H1 (cell line): ENCODE results near the gene BEST1. TPM values are rescaled to one million over a fixed set of nuclear protein-coding genes. Genes with fewer than 3 reads are reported as not detected.
A peak's percentile ranks its signal among the peaks of the same experiment; 100 is the strongest.

Source experiments
- CTCF ChIA-PET: fragments of 300-600 bp; sonication (Branson Sonifier 250); formaldehyde crosslinking; loops from one replicate; lab custom pipeline; 2021; ENCODE audit not compliant: partially characterized antibody; lab: Charles Lee
- POLR2A ChIA-PET: fragments of 300-600 bp; sonication (Branson Sonifier 250); formaldehyde crosslinking; loops from one replicate; lab custom pipeline; 2021; ENCODE audit warnings: inconsistent platforms; ENCODE audit not compliant: partially characterized antibody; lab: Charles Lee
- DNase-seq, 2 experiments: peaks; one replicate each; pipeline versions ENCODE4 v3.0.0 to v3.0.0-alpha.2; 2010 to 2022; ENCODE audit warnings: low spot score in 2 of 2, low read depth in 1 of 2, mixed read lengths in 1 of 2
- FAIRE-seq: peaks from 2 replicates; lab custom pipeline; 2011; peaks lifted over from hg19 to GRCh38; lab: Jason Lieb, UNC
- H2AFZ ChIP-seq: 2 replicates; pipeline ENCODE4 v1.8.1; 2012; ENCODE audit warnings: low read length, inconsistent platforms
- H2AK5ac ChIP-seq: 2 replicates; pipeline ENCODE4 v1.6.1; 2013; ENCODE audit warnings: low read depth, low read length
- H2BK120ac ChIP-seq: replicated peaks from 2 replicates; pipeline ENCODE3; 2013; ENCODE audit warnings: low read depth, low read length, inconsistent platforms
- H2BK12ac ChIP-seq: 2 replicates; pipeline ENCODE4 v1.6.1; 2013; ENCODE audit warnings: low read depth, low read length
- H2BK15ac ChIP-seq: 2 replicates; pipeline ENCODE4 v1.6.1; 2013; ENCODE audit warnings: low read length
- H2BK20ac ChIP-seq: 2 replicates; pipeline ENCODE4 v1.6.1; 2013; ENCODE audit warnings: low read length
- H2BK5ac ChIP-seq: 2 replicates; pipeline ENCODE4 v1.6.1; 2013; ENCODE audit warnings: low read depth, low read length
- H3K14ac ChIP-seq: 2 replicates; pipeline ENCODE4 v1.6.1; 2013; ENCODE audit warnings: inconsistent platforms; ENCODE audit not compliant: insufficient read length
- H3K18ac ChIP-seq: 2 replicates; pipeline ENCODE4 v1.6.1; 2013; ENCODE audit warnings: low read length; ENCODE audit errors: extremely low read depth
- H3K23ac ChIP-seq: 2 replicates; pipeline ENCODE4 v1.6.1; 2013; ENCODE audit warnings: inconsistent platforms; ENCODE audit not compliant: insufficient read length
- H3K23me2 ChIP-seq: 2 replicates; pipeline ENCODE4 v1.6.1; 2013; ENCODE audit warnings: low read depth, low read length
- H3K27ac ChIP-seq: 2 replicates; pipeline ENCODE4 v1.6.1; 2011; ENCODE audit warnings: low read depth, low read length, inconsistent platforms
- H3K27me3 ChIP-seq, 4 experiments: replicated peaks in 1 of 4; 1 replicate in 1 of 4; 2 replicates in 3 of 4; pipeline versions ENCODE4 v1.6.1 to v1.8.1; 2011 to 2013; ENCODE audit warnings: low read length in 3 of 4, mild to moderate bottlenecking in 3 of 4, inconsistent platforms in 2 of 4, mixed read lengths in 2 of 4, moderate library complexity in 1 of 4; ENCODE audit not compliant: control insufficient read depth in 3 of 4, insufficient read depth in 3 of 4; ENCODE audit errors: extremely low read depth in 1 of 4
- H3K36me3 ChIP-seq, 4 experiments: 2 replicates each; pipeline versions ENCODE4 v1.6.1 to v1.8.1; 2011 to 2013; ENCODE audit warnings: mild to moderate bottlenecking in 4 of 4, low read length in 3 of 4, moderate library complexity in 2 of 4, control low read depth in 1 of 4, inconsistent platforms in 1 of 4; ENCODE audit not compliant: insufficient read depth in 4 of 4, control insufficient read depth in 2 of 4
- H3K4ac ChIP-seq: replicated peaks from 2 replicates; pipeline ENCODE3; 2013; ENCODE audit warnings: low read length, low read depth, mixed read lengths, inconsistent platforms; ENCODE audit not compliant: insufficient read length
- H3K4me1 ChIP-seq, 4 experiments: replicated peaks in 1 of 4; 1 replicate in 1 of 4; 2 replicates in 3 of 4; pipeline versions ENCODE4 v1.6.1 to v1.8.1; 2011 to 2013; ENCODE audit warnings: low read length in 3 of 4, inconsistent platforms in 2 of 4, mixed read lengths in 1 of 4; ENCODE audit not compliant: insufficient read depth in 4 of 4, control insufficient read depth in 3 of 4
- H3K4me2 ChIP-seq, 2 experiments: 2 replicates each; pipeline versions ENCODE4 v1.6.1 to v1.8.1; 2011 to 2013; ENCODE audit warnings: low read depth in 2 of 2, low read length in 2 of 2, control low read depth in 1 of 2, inconsistent platforms in 1 of 2, mild to moderate bottlenecking in 1 of 2; ENCODE audit not compliant: insufficient read depth in 1 of 2
- H3K4me3 ChIP-seq, 4 experiments: fragments of 200-600, 300-600 bp in 1 of 4; sonication (generic), shearing (Covaris generic), sonication (Bioruptor Twin) in 1 of 4; 2 replicates each; pipeline versions ENCODE4 v1.5.1 to v1.8.1; 2011 to 2016; ENCODE audit warnings: low read length in 4 of 4, low read depth in 3 of 4, control low read depth in 2 of 4, inconsistent platforms in 2 of 4, mild to moderate bottlenecking in 2 of 4, mixed read lengths in 1 of 4, moderate library complexity in 1 of 4; ENCODE audit not compliant: insufficient read depth in 2 of 4; ENCODE audit errors: extremely low read depth in 1 of 4
- H3K56ac ChIP-seq: replicated peaks from 2 replicates; pipeline ENCODE3; 2013; ENCODE audit warnings: low read depth, mild to moderate bottlenecking, mixed read lengths, low read length, inconsistent platforms; ENCODE audit not compliant: insufficient read length
- H3K79me1 ChIP-seq: 2 replicates; pipeline ENCODE4 v1.6.1; 2013; ENCODE audit warnings: low read depth, low read length, control low read depth
- H3K79me2 ChIP-seq, 2 experiments: 2 replicates each; pipeline versions ENCODE4 v1.6.1 to v1.8.1; 2012 to 2013; ENCODE audit warnings: low read length in 2 of 2, mild to moderate bottlenecking in 2 of 2, inconsistent platforms in 1 of 2; ENCODE audit not compliant: insufficient read depth in 2 of 2, control insufficient read depth in 1 of 2
- H3K9ac ChIP-seq, 4 experiments: replicated peaks in 1 of 4; 1 replicate in 1 of 4; 2 replicates in 3 of 4; pipeline versions ENCODE4 v1.6.1 to v1.8.1; 2011 to 2013; ENCODE audit warnings: low read depth in 3 of 4, low read length in 3 of 4, control low read depth in 2 of 4, mild to moderate bottlenecking in 2 of 4, moderate library complexity in 2 of 4, inconsistent platforms in 1 of 4; ENCODE audit errors: extremely low read depth in 1 of 4
- H3K9me3 ChIP-seq, 2 experiments: 2 replicates each; pipeline versions ENCODE4 v1.6.1 to v1.8.1; 2012 to 2013; ENCODE audit warnings: mild to moderate bottlenecking in 2 of 2, moderate library complexity in 2 of 2, control low read depth in 1 of 2, inconsistent platforms in 1 of 2, low read depth in 1 of 2, low read length in 1 of 2, mixed read lengths in 1 of 2; ENCODE audit not compliant: insufficient read depth in 2 of 2
- H4K20me1 ChIP-seq, 2 experiments: replicated peaks in 1 of 2; 2 replicates each; pipeline versions ENCODE3 to v1.8.1; 2011 to 2013; ENCODE audit warnings: inconsistent platforms in 2 of 2, low read length in 2 of 2, mild to moderate bottlenecking in 1 of 2; ENCODE audit not compliant: insufficient read depth in 2 of 2, control insufficient read depth in 1 of 2
- H4K5ac ChIP-seq: 2 replicates; pipeline ENCODE4 v1.6.1; 2013; ENCODE audit warnings: low read length, low read depth, mixed read lengths, inconsistent platforms; ENCODE audit not compliant: insufficient read length
- H4K8ac ChIP-seq: 2 replicates; pipeline ENCODE4 v1.8.0; 2013; ENCODE audit warnings: mild to moderate bottlenecking, moderate library complexity, low read length, inconsistent platforms; ENCODE audit not compliant: insufficient read depth; ENCODE audit errors: extremely low read depth
- H4K91ac ChIP-seq: replicated peaks from 2 replicates; pipeline ENCODE3; 2013; ENCODE audit warnings: low read length, mixed read lengths, inconsistent platforms; ENCODE audit not compliant: insufficient read length
- ATF2 ChIP-seq: IDR thresholded peaks from 2 replicates; pipeline ENCODE4 v1.6.1; 2012; ENCODE audit warnings: low read length, inconsistent platforms
- POLR2A ChIP-seq, 2 experiments: IDR thresholded peaks; 1 replicate in 1 of 2; 2 replicates in 1 of 2; pipeline ENCODE4 v1.6.1; 2011; ENCODE audit warnings: low read depth in 2 of 2, low read length in 2 of 2, mild to moderate bottlenecking in 2 of 2; ENCODE audit errors: control extremely low read depth in 1 of 2
- TAF7 ChIP-seq: optimal IDR thresholded peaks from 2 replicates; pipeline ENCODE3; 2011; ENCODE audit warnings: low read depth, mild to moderate bottlenecking, inconsistent platforms, low read length, moderate library complexity, borderline replicate concordance
- TEAD4 ChIP-seq: IDR thresholded peaks from 2 replicates; pipeline ENCODE4 v1.6.1; 2012; ENCODE audit warnings: low read depth, low read length, inconsistent platforms, mixed read lengths
- WGBS, 2 experiments: shearing (Covaris generic) in 1 of 2; methylation state at CpG; one replicate each; pipeline versions ENCODE4 v1.1.6 to v1.1.7; 2013 to 2015; ENCODE audit warnings: low lambda C conversion rate in 2 of 2, mixed read lengths in 2 of 2, inconsistent platforms in 1 of 2, low coverage in 1 of 2, missing lambda C conversion rate in 1 of 2; ENCODE audit not compliant: insufficient replicate concordance in 2 of 2, insufficient coverage in 1 of 2, insufficient read length in 1 of 2; ENCODE audit errors: extremely low coverage in 1 of 2, missing lambda C conversion rate in 1 of 2; 5-methylcytosine and 5-hydroxymethylcytosine counted together
- polyA plus RNA-seq, 7 experiments: library from polyadenylated mRNA; depleted of rRNA in 3 of 7; stranded (reverse) in 5 of 7; unstranded in 2 of 7; fragments of >200 nt in 5 of 7; fragments of 200-250 nt in 2 of 7; gene quantifications; 1 replicate in 5 of 7; 2 replicates in 1 of 7; 4 replicates in 1 of 7; pipeline versions ENCODE4 v1.2.1 to v1.2.3, GENCODE V29; 2011 to 2013; ENCODE audit warnings: missing spikeins in 2 of 7, mixed read lengths in 2 of 7
- total RNA-seq: library from RNA; stranded (reverse); fragmentation: NEBNext Ultra II Directional; extraction: Animal tissue kit (Norgen Biotek cat#: 25700); gene quantifications from 2 replicates; pipeline ENCODE4 v1.2.1, GENCODE V29; 2021

Gene BEST1
- total and polyA plus RNA-seq, 2 of the 8 experiments (the other 6 are each of a cell fraction or from before 2014, with no cell fraction given) = 0.22 to 0.62 TPM

DNA sequence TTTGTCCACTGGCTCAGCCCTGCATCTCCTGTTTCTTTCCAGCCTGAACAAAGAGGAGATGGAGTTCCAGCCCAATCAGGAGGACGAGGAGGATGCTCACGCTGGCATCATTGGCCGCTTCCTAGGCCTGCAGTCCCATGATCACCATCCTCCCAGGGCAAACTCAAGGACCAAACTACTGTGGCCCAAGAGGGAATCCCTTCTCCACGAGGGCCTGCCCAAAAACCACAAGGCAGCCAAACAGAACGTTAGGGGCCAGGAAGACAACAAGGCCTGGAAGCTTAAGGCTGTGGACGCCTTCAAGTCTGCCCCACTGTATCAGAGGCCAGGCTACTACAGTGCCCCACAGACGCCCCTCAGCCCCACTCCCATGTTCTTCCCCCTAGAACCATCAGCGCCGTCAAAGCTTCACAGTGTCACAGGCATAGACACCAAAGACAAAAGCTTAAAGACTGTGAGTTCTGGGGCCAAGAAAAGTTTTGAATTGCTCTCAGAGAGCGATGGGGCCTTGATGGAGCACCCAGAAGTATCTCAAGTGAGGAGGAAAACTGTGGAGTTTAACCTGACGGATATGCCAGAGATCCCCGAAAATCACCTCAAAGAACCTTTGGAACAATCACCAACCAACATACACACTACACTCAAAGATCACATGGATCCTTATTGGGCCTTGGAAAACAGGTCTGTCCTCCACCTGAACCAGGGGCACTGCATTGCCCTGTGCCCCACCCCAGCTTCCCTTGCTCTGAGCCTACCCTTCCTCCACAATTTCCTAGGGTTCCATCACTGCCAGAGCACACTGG is 12.3 kb downstream of the BEST1 start:
- 86% methylated on average over 12 of the region's 12 CpGs; no CpG with 5 or more reads in 1 of the 2 experiments for WGBS, 2 experiments
- H4K20me1 ChIP-seq = peaks cover 10 to 21% of the 10 kb centered on the region in 2 experiments
- H4K5ac ChIP-seq = no peak overlapping the region
- H2BK20ac ChIP-seq = no peak overlapping the region
- H3K9ac ChIP-seq = no peak overlapping the region
- POLR2A ChIA-PET = interaction anchor here (1.0 to 25.7 kb wide), 15 partner anchors 3 to 146 kb away, joined by 3 to 458 read pairs (median 4); partner anchors contain the start of genes BEST1 and FTH1
- CTCF ChIA-PET = interaction anchor here (0.6 to 6.0 kb wide), 11 partner anchors 16 to 165 kb away, joined by 3 to 38 read pairs (median 4); no protein-coding TSS in a partner anchor
- no peak for DNase-seq
- no peak overlapping the region for H3K27ac ChIP-seq
- H3K23me2 ChIP-seq = peaks cover 2% of the 10 kb centered on the region; the same call in 1 of the 2 replicates
- peaks cover 14 to 29% (median 28%) of the 10 kb centered on the region in 4 experiments; a peak in 7 of 8 replicates for H3K36me3 ChIP-seq
- no peak overlapping the region for H2BK120ac ChIP-seq
- H2BK12ac ChIP-seq = no peak overlapping the region
- no peak overlapping the region for H4K91ac ChIP-seq
- no peak overlapping the region for H3K56ac ChIP-seq
- H3K79me2 ChIP-seq = peaks cover 14 to 24% of the 10 kb centered on the region in 2 experiments
- H4K8ac ChIP-seq = no peak overlapping the region
- H3K4me3 ChIP-seq = no peak overlapping the region
- no peak overlapping the region for H2AFZ ChIP-seq
- H3K9me3 ChIP-seq = no peaks in the 10 kb centered on the region
- H3K27me3 ChIP-seq = no peaks in the 10 kb centered on the region
- peaks cover 2% of the 10 kb centered on the region for H3K79me1 ChIP-seq
- FAIRE-seq = no peak
- no peak overlapping the region for H3K23ac ChIP-seq
- H3K14ac ChIP-seq = no peak overlapping the region
- peak overlapping the region; percentile 13; the same call in 1 of the 2 replicates for H2BK5ac ChIP-seq
- H2AK5ac ChIP-seq = peak overlapping the region; percentile 84; the same call in 1 of the 2 replicates
- H3K4ac ChIP-seq = no peak overlapping the region
- H3K18ac ChIP-seq = no peak overlapping the region
- H2BK15ac ChIP-seq = no peak overlapping the region
- TF ChIP-seq POLR2A (IDR thresholded peaks at IDR 0.05; ENCODE audit: control extremely low read depth in 1 of 2, low read depth in 2 of 2, low read length in 2 of 2) (peak in 1 of 2 experiments; percentile 53; a peak in 1 of 3 replicates), TEAD4 (no peak), ATF2 (no peak), TAF7 (peak; percentile 20)
- no peaks in the 10 kb centered on the region for H3K4me1 ChIP-seq
- no peak overlapping the region for H3K4me2 ChIP-seq
